Skeletal muscle tissue (tissue), 5 donors: Measurements from ENCODE around the gene ECM1. TPM values are rescaled to one million over a fixed set of nuclear protein-coding genes. Genes with fewer than 3 reads are reported as not detected.

Experiments used
- H3K27ac ChIP-seq: one replicate; pipeline ENCODE4 v1.7.0; 2013; ENCODE audit warnings: mild to moderate bottlenecking, low read depth, low read length, inconsistent platforms
- H3K27me3 ChIP-seq, 3 donors: one replicate each; pipeline ENCODE4 v1.7.0; 2013; ENCODE audit warnings: low read length in 3 of 3; ENCODE audit not compliant: control insufficient read depth in 3 of 3, insufficient read depth in 3 of 3
- H3K36me3 ChIP-seq, 3 donors: one replicate each; pipeline ENCODE4 v1.7.0; 2013; ENCODE audit warnings: low read length in 3 of 3; ENCODE audit not compliant: control insufficient read depth in 3 of 3, insufficient read depth in 3 of 3
- H3K4me1 ChIP-seq, 3 donors: one replicate each; pipeline ENCODE4 v1.7.0; 2013; ENCODE audit warnings: low read length in 3 of 3, mild to moderate bottlenecking in 3 of 3; ENCODE audit not compliant: control insufficient read depth in 3 of 3, insufficient read depth in 3 of 3
- H3K4me3 ChIP-seq, 3 donors: one replicate each; pipeline ENCODE4 v1.7.0; 2013; ENCODE audit warnings: low read length in 3 of 3
- H3K9ac ChIP-seq, 3 donors: one replicate each; pipeline ENCODE4 v1.7.0; 2013; ENCODE audit warnings: low read length in 3 of 3, mild to moderate bottlenecking in 3 of 3, moderate library complexity in 2 of 3, low read depth in 1 of 3
- H3K9me3 ChIP-seq, 3 donors: one replicate each; pipeline ENCODE4 v1.7.0; 2013; ENCODE audit warnings: low read length in 3 of 3; ENCODE audit not compliant: control insufficient read depth in 3 of 3
- small RNA-seq: library from RNA; depleted of rRNA; stranded (forward); fragments of <200 nt; gene quantifications from one replicate; pipeline ENCODE3, GENCODE V24; 2014
- total RNA-seq: library from RNA; depleted of rRNA; stranded (reverse); fragments of >200 nt; gene quantifications from one replicate; pipeline ENCODE4 v1.2.3, GENCODE V29; 2014
- donor health status: Osteomylitis.

The ECM1 gene
- total RNA-seq, 1 donor from 2014 or later: 0.52 TPM

GRCh38 chr1:150560576-150561253 lies 52.8 kb downstream of the ECM1 start:
- peak overlapping the region; percentile 84 to 92 (median 87) for H3K4me3 ChIP-seq
- H3K9ac ChIP-seq: peak overlapping the region; percentile 97 to 100 (median 99)
- H3K36me3 ChIP-seq: peaks cover 6 to 15% (median 9%) of the 10 kb centered on the region in 3 donors
- H3K9me3 ChIP-seq: no peaks in the 10 kb centered on the region
- H3K27ac ChIP-seq: peak overlapping the region; percentile 100
- H3K4me1 ChIP-seq: peaks cover 58 to 73% (median 65%) of the 10 kb centered on the region in 3 donors
- H3K27me3 ChIP-seq: no peaks in the 10 kb centered on the region

- Histone ChIP-seq H3K36me3 (peaks cover 2 to 11% (median 6%) of the 10 kb centered on the region in 3 donors), H3K4me3 (peak overlapping the region; percentile 84 to 92 (median 87)), H3K9me3 (no peaks in the 10 kb centered on the region), H3K9ac (peak overlapping the region; percentile 97 to 100 (median 99)), H3K4me1 (peaks cover 60 to 80% (median 69%) of the 10 kb centered on the region in 3 donors), H3K27me3 (no peaks in the 10 kb centered on the region), H3K27ac (peak overlapping the region; percentile 100)
These were observed 53.5 kb downstream of the ECM1 start for GRCh38 chr1:150561254-150561973.

- peaks cover 66 to 86% (median 75%) of the 10 kb centered on the region in 3 donors for H3K4me1 ChIP-seq
- H3K9ac ChIP-seq: peak overlapping the region; percentile 97 to 100 (median 99)
- no peaks in the 10 kb centered on the region for H3K9me3 ChIP-seq
- no peaks in the 10 kb centered on the region for H3K27me3 ChIP-seq
- H3K27ac ChIP-seq: peak overlapping the region; percentile 100
- H3K36me3 ChIP-seq: peaks cover 2 to 11% (median 6%) of the 10 kb centered on the region in 3 donors
- H3K4me3 ChIP-seq: peak overlapping the region; percentile 84 to 92 (median 87)
These were observed 54.1 kb downstream of the ECM1 start for GRCh38 chr1:150561974-150562445.

GRCh38 chr1:150562446-150563339 lies 54.8 kb downstream of the ECM1 start:
- H3K4me3 ChIP-seq: peak overlapping the region; percentile 84 to 92 (median 87)
- peak overlapping the region; percentile 100 for H3K27ac ChIP-seq
- H3K9ac ChIP-seq: peak overlapping the region; percentile 97 to 100 (median 99)
- peaks cover 73 to 92% (median 81%) of the 10 kb centered on the region in 3 donors for H3K4me1 ChIP-seq
- no peaks in the 10 kb centered on the region for H3K27me3 ChIP-seq
- no peaks in the 10 kb centered on the region for H3K9me3 ChIP-seq
- H3K36me3 ChIP-seq: peaks cover under 1 to 5% (median 3%) of the 10 kb centered on the region in 3 donors

Small RNA genes lying within 50 kb of the gene (small RNA-seq; reads per million reads assigned to genes)
- not detected for gene MIR4257

Other genes with a start within 250 kb of the ECM1 start
- gene APH1A, start 239.1 kb upstream of the ECM1 start, total RNA-seq: 99.2 TPM
- gene C1orf54, start 235.3 kb upstream of the ECM1 start, total RNA-seq: 54.8 TPM
- gene CIART, start 225.6 kb upstream of the ECM1 start, total RNA-seq: 2.1 TPM
- gene MRPS21, start 214.2 kb upstream of the ECM1 start, total RNA-seq: 37.6 TPM
- 35.0 TPM for gene PRPF3, start 186.6 kb upstream of the ECM1 start, total RNA-seq
- gene RPRD2, start 144.0 kb upstream of the ECM1 start, total RNA-seq: 12.0 TPM
- 21.4 TPM for gene TARS2, start 20.7 kb upstream of the ECM1 start, total RNA-seq
- gene FALEC, start 7.6 kb downstream of the ECM1 start, total RNA-seq: not detected
- 12.0 TPM for gene ADAMTSL4, start 41.3 kb downstream of the ECM1 start, total RNA-seq
- 157 TPM for gene MCL1, start 71.5 kb downstream of the ECM1 start, total RNA-seq
- gene ENSA, start 121.5 kb downstream of the ECM1 start, total RNA-seq: 63.7 TPM
- gene GOLPH3L, start 189.0 kb downstream of the ECM1 start, total RNA-seq: 22.4 TPM
- gene HORMAD1, start 212.8 kb downstream of the ECM1 start, total RNA-seq: not detected